Osteocyte (in vitro differentiated cells): ENCODE data around the gene IMP3. TPM values are rescaled to one million over a fixed set of nuclear protein-coding genes. Genes with fewer than 3 reads are reported as not detected.

Source experiments
- DNase-seq: peaks from one replicate; pipeline ENCODE4 v3.0.0; 2021; ENCODE audit warnings: mixed read lengths; ENCODE audit not compliant: unreplicated experiment; ENCODE audit errors: extremely low spot score
- H3K27ac Mint-ChIP-seq: one replicate; pipeline ENCODE4 v1.8.0; 2021; ENCODE audit warnings: mild to moderate bottlenecking, mixed read lengths; ENCODE audit not compliant: unreplicated experiment
- H3K27me3 Mint-ChIP-seq: one replicate; pipeline ENCODE4 v1.8.0; 2021; ENCODE audit warnings: mixed read lengths; ENCODE audit not compliant: unreplicated experiment
- H3K36me3 Mint-ChIP-seq: one replicate; pipeline ENCODE4 v1.8.0; 2021; ENCODE audit warnings: mixed read lengths; ENCODE audit not compliant: unreplicated experiment
- H3K4me1 Mint-ChIP-seq: one replicate; pipeline ENCODE4 v1.8.0; 2021; ENCODE audit warnings: mixed read lengths; ENCODE audit not compliant: unreplicated experiment
- H3K4me3 Mint-ChIP-seq: one replicate; pipeline ENCODE4 v1.8.0; 2021; ENCODE audit warnings: mild to moderate bottlenecking, moderate library complexity, mixed read lengths; ENCODE audit not compliant: unreplicated experiment
- H3K9me3 Mint-ChIP-seq: one replicate; pipeline ENCODE4 v1.8.0; 2021; ENCODE audit warnings: mixed read lengths; ENCODE audit not compliant: unreplicated experiment
- total RNA-seq: library from RNA; stranded (reverse); gene quantifications from 2 replicates; pipeline ENCODE4 v1.2.1, GENCODE V29; 2021
- TF ChIP-seq, protein P1 (sequence below): fragments of 200-600 bp; sonication (generic); IDR thresholded peaks from 2 replicates; pipeline ENCODE4 v1.5.0; 2021; ENCODE audit warnings: antibody characterized with exemption, mild to moderate bottlenecking, moderate library complexity

IMP3 gene
- total RNA-seq, 1 donor from 2014 or later = 31.9 TPM

DNA sequence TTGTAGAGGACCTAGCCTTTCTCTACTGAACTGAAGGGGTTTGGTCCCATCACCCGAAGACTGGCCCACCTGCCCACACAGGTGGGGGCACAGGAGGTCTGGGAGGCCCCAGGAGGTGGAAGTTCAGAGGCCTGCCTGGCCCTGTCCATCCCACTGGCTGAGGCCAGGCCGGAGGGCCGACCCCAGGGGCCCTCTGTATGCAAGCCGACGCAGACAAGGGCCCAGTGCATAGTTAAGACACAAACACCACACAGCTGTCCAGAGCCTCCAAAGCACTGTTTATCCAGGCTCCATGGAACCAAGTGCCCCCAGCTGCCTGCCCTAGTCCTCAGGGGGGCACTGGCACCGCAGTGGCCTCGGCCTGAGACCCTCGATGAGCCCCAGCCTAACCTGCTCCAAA lies 34.3 kb upstream of the IMP3 start:
- peaks cover 40% of the 10 kb centered on the region for H3K4me1 Mint-ChIP-seq
- TF ChIP-seq, protein P1, sequence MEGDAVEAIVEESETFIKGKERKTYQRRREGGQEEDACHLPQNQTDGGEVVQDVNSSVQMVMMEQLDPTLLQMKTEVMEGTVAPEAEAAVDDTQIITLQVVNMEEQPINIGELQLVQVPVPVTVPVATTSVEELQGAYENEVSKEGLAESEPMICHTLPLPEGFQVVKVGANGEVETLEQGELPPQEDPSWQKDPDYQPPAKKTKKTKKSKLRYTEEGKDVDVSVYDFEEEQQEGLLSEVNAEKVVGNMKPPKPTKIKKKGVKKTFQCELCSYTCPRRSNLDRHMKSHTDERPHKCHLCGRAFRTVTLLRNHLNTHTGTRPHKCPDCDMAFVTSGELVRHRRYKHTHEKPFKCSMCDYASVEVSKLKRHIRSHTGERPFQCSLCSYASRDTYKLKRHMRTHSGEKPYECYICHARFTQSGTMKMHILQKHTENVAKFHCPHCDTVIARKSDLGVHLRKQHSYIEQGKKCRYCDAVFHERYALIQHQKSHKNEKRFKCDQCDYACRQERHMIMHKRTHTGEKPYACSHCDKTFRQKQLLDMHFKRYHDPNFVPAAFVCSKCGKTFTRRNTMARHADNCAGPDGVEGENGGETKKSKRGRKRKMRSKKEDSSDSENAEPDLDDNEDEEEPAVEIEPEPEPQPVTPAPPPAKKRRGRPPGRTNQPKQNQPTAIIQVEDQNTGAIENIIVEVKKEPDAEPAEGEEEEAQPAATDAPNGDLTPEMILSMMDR = no peak
- DNase-seq = no peak

DNA sequence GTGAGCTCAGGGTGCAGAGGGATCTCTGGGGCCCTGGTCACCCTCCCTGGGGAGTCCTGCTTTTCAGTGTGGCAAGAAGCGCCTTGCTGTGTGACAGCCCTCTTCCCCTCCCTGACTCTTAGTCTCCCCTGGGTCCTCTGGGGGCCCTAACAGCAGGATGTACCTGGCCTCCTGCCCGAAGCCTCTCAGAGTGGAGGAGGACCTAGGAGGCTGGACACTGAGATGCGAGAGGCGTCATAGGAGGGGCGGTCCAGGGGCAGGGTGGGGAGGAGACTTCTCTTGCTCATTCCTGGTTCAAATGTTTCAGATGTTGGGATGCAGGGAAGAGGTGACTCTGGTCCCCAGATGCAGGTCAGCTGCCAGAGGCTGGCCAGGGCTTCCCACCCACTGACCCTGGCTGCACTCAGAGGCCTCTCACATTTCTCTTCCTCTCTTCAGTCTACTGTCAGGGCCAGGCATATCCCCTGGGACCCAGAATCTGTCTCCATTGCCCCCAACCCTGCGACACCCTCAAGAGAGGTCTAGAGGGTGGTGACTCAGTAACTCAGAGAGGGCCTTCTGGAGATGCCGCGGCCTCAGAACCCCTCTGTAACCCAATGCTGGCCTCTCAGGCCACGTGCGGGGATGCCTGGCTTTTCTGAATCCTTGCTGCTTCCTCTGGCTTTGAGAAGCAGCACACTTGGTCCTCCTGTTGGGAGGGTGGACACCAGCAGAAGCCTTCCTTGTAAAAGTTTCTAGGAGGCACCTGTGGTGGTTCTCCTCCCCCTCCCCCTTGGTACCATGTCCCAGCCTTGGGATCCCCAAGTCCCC lies 33.6 kb upstream of the IMP3 start:
- H3K9me3 Mint-ChIP-seq = no peaks in the 10 kb centered on the region
- H3K4me1 Mint-ChIP-seq = peaks cover 41% of the 10 kb centered on the region
- H3K27me3 Mint-ChIP-seq = no peaks in the 10 kb centered on the region
- DNase-seq = no peak
- peak overlapping the region; percentile 83 for H3K27ac Mint-ChIP-seq
- TF ChIP-seq, protein P1 = no peak
- peaks cover under 1% of the 10 kb centered on the region for H3K36me3 Mint-ChIP-seq
- peak overlapping the region; percentile 18 for H3K4me3 Mint-ChIP-seq

More for the DNA sequence above, 34.3 kb upstream of the IMP3 start:
- peaks cover 2% of the 10 kb centered on the region for H3K36me3 Mint-ChIP-seq
- H3K4me3 Mint-ChIP-seq = no peak overlapping the region
- H3K9me3 Mint-ChIP-seq = no peaks in the 10 kb centered on the region
- no peaks in the 10 kb centered on the region for H3K27me3 Mint-ChIP-seq
- peak overlapping the region; percentile 69 for H3K27ac Mint-ChIP-seq

DNA sequence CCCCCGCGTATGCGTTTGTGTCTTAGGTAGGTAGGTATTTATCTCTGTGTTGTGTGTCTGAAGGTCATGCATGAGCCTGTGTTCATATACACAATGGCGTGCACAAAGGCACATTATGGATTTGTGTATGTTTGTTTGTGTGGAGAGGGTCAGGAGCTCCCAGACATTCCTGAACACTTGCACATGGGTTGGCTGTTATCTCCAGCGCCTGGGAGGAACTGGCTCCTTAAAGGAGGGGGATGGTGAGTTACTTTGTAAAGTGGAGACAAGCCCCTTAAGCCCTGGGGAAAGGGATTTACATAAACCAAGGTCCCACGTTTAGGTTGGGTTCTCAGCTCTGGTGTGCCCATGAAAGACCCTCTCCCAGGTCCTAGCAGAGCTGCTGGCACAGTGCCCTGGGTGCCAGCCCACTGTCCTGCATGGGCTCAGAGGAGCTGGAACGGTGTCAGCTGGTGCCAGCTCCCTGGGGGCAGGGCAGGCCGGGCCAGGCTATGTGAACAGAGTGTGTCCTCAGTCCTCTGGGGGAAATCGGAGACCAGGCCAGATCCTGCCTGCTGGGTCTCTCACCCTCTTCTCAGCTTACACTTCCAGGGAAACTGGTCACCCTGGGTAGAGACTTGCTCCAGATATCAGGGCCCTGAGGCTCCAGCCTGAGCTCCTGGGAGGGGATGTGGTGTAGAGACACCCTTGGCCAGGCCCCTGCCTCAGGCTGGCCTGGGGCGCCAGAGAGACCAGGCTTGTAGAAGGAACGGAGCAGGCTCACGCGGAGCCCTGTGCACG lies 32.8 kb upstream of the IMP3 start:
- H3K4me1 Mint-ChIP-seq = peaks cover 44% of the 10 kb centered on the region
- peak overlapping the region; percentile 83 for H3K27ac Mint-ChIP-seq
- no peaks in the 10 kb centered on the region for H3K9me3 Mint-ChIP-seq
- H3K36me3 Mint-ChIP-seq = no peaks in the 10 kb centered on the region
- no peaks in the 10 kb centered on the region for H3K27me3 Mint-ChIP-seq
- no peak for DNase-seq
- TF ChIP-seq, protein P1 = no peak
- H3K4me3 Mint-ChIP-seq = peak overlapping the region; percentile 18

GRCh38 chr15:75671730-75672602 lies 31.9 kb upstream of the IMP3 start:
- peak overlapping the region; percentile 83 for H3K27ac Mint-ChIP-seq
- TF ChIP-seq, protein P1 = no peak

More at GRCh38 chr15:75671730-75672602, 31.9 kb upstream of the IMP3 start:
- Mint-ChIP-seq H3K9me3 (no peaks in the 10 kb centered on the region), H3K36me3 (no peaks in the 10 kb centered on the region), H3K27me3 (no peaks in the 10 kb centered on the region), H3K4me3 (no peak overlapping the region), H3K4me1 (peaks cover 53% of the 10 kb centered on the region)
- no peak for DNase-seq
